ENCODE results near the gene AHRR. TPM values are rescaled to one million over a fixed set of nuclear protein-coding genes. Genes with fewer than 3 reads are reported as not detected.

The AHRR gene
- total RNA-seq, 1 donor from 2014 or later, result 2.6 TPM

- no peaks in the 10 kb centered on the region for H3K27me3 ChIP-seq (ENCODE audit: control insufficient read depth, insufficient read depth, low read length)
- TF ChIP-seq, protein P1, sequence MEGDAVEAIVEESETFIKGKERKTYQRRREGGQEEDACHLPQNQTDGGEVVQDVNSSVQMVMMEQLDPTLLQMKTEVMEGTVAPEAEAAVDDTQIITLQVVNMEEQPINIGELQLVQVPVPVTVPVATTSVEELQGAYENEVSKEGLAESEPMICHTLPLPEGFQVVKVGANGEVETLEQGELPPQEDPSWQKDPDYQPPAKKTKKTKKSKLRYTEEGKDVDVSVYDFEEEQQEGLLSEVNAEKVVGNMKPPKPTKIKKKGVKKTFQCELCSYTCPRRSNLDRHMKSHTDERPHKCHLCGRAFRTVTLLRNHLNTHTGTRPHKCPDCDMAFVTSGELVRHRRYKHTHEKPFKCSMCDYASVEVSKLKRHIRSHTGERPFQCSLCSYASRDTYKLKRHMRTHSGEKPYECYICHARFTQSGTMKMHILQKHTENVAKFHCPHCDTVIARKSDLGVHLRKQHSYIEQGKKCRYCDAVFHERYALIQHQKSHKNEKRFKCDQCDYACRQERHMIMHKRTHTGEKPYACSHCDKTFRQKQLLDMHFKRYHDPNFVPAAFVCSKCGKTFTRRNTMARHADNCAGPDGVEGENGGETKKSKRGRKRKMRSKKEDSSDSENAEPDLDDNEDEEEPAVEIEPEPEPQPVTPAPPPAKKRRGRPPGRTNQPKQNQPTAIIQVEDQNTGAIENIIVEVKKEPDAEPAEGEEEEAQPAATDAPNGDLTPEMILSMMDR (IDR thresholded peaks at IDR 0.05; ENCODE audit: insufficient read depth, low read length, poor library complexity, severe bottlenecking), result no peak
- H3K36me3 ChIP-seq (ENCODE audit: control insufficient read depth, insufficient read depth, low read length), result peaks cover 4% of the 10 kb centered on the region
- H3K4me3 ChIP-seq (ENCODE audit: low read depth, low read length), result no peak overlapping the region
- DNase-seq (ENCODE audit: low read depth), result no peak
Observed at GRCh38 chr5:454936-455335, 133.4 kb downstream of the AHRR start.

DNA sequence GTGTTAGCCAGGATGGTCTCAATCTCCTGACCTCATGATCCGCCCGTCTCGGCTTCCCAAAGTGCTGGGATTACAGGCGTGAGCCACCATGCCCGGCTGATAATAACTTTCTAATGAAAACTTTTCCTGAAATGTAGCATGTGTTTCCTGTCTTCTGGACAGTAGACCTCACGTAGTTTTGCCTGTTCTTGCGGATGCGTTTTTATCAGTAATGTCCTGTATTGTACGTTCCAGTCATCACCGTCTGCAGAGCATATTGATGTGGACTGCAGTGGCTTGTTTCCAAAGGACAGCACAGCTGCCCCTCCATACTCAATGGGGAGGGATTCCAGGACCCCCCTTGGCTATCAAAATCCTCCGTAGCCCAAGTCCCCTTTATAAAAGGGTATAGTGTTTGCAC is 134.3 kb downstream of the AHRR start:
- H3K36me3 ChIP-seq (ENCODE audit: control insufficient read depth, insufficient read depth, low read length), result peaks cover 4% of the 10 kb centered on the region
- H3K4me3 ChIP-seq (ENCODE audit: low read depth, low read length), result no peak overlapping the region
- TF ChIP-seq, protein P1 (IDR thresholded peaks at IDR 0.05; ENCODE audit: insufficient read depth, low read length, poor library complexity, severe bottlenecking), result no peak
- no peaks in the 10 kb centered on the region for H3K27me3 ChIP-seq (ENCODE audit: control insufficient read depth, insufficient read depth, low read length)
- DNase-seq (ENCODE audit: low read depth), result no peak

DNA sequence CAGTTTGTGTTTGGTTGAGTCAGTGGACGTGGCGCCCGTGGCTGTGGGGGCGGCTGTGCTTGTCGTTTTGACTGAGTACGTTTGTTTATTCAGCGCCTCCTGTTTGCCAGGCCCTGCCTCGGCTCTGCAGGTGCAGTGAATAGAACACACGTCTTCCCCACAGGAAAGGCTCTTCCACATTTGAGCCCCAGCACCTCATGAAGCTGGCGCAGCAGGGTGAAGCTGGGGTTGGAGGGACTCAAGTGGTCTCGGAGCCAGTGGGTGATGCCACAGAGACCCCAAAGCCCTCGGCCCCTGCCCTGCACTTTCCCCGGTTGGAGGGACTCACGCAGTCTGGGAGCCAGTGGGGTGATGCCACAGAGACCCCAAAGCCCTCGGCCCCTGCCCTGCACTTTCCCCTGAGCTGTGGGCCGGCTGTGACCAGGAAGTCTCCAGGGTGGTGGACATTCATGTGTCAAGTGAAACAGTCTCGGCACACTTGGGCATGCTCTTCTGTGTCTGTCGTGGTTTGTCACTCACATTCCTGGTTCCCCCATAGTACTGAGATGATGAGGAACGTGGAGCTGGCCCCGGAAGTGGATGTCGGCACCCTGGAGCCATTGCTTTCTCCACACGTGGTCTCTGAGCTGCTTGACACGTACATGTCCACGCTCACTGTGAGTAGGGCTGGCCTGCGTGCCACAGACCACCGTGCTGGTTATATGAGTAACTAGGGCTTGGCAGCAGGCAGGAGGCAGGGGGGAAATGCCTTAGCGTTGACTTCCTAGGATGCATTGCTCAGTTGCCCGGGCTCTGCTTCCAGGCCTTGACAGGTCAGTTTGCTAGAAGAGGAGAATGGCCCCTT is 135.1 kb downstream of the AHRR start:
- Histone ChIP-seq H3K36me3 (ENCODE audit: control insufficient read depth, insufficient read depth, low read length) (peaks cover 3% of the 10 kb centered on the region), H3K4me3 (ENCODE audit: low read depth, low read length) (no peak overlapping the region), H3K27me3 (ENCODE audit: control insufficient read depth, insufficient read depth, low read length) (no peaks in the 10 kb centered on the region)
- no peak for DNase-seq (ENCODE audit: low read depth)
- TF ChIP-seq, protein P1 (IDR thresholded peaks at IDR 0.05; ENCODE audit: insufficient read depth, low read length, poor library complexity, severe bottlenecking), result no peak

- no peak for DNase-seq (ENCODE audit: low read depth)
- no peak overlapping the region for H3K4me3 ChIP-seq (ENCODE audit: low read depth, low read length)
- TF ChIP-seq, protein P1 (IDR thresholded peaks at IDR 0.05; ENCODE audit: insufficient read depth, low read length, poor library complexity, severe bottlenecking), result no peak
- H3K27me3 ChIP-seq (ENCODE audit: control insufficient read depth, insufficient read depth, low read length), result no peaks in the 10 kb centered on the region
- H3K36me3 ChIP-seq (ENCODE audit: control insufficient read depth, insufficient read depth, low read length), result peaks cover 3% of the 10 kb centered on the region
Observed at GRCh38 chr5:457195-457961, 135.9 kb downstream of the AHRR start.

DNA sequence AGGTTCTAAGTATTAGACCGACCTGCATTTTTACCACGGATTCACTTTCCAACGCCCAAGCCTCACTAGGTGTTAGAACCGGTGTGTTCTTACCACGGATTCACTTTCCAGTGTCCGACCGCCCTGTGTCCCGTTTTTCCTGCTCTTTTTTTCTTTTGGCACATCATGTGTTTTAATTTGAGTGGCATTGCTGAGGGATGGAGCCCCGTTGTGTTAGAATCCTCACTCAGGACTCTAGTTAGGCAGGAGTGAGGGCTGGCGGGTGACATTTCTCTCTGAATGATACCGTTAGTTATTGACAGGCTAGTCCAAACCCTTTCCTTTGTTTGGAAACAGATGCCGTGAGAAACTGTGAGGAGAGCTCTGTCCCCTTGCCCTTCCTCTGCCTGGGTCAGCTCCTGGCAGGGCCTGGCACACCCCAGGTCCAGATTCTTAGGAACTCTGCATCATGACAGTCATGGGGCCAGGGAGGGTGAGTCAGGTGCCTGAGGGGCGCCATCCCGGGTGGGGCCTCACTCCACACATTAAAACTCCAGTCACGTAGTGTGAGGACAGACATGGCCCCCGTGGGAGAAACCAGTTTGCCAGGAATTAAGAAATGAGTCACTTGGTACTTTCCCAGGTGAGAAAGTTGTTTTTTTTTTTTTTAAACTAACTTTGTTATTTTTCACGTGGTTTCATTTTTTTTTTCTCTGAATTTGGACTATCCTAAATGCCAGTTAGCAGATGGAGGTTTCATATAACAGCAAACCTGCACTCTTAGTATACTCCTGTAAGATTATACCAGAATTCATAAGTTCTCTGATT is 137.2 kb downstream of the AHRR start:
- peak; percentile 75 for DNase-seq (ENCODE audit: low read depth)
- Histone ChIP-seq H3K36me3 (ENCODE audit: control insufficient read depth, insufficient read depth, low read length) (peaks cover 3% of the 10 kb centered on the region), H3K27me3 (ENCODE audit: control insufficient read depth, insufficient read depth, low read length) (no peaks in the 10 kb centered on the region), H3K4me3 (ENCODE audit: low read depth, low read length) (no peak overlapping the region)
- TF ChIP-seq, protein P1 (IDR thresholded peaks at IDR 0.05; ENCODE audit: insufficient read depth, low read length, poor library complexity, severe bottlenecking), result no peak
